ENCODE measurements around the gene ZDHHC13.

GRCh38 chr11:19111809-19112208 is 5.2 kb upstream of the ZDHHC13 start:
- TF ChIP-seq BACH2 (CRISPR knock-in tag; IDR thresholded peaks at IDR 0.05; ENCODE audit: borderline replicate concordance) (no peak), ARNTL (CRISPR knock-in tag; IDR thresholded peaks at IDR 0.05; ENCODE audit: borderline replicate concordance, low read depth) (no peak), TSHZ2 (CRISPR knock-in tag; IDR thresholded peaks at IDR 0.05) (no peak), ZFP30 (CRISPR knock-in tag; IDR thresholded peaks at IDR 0.05) (no peak), GLIS3 (CRISPR knock-in tag; IDR thresholded peaks at IDR 0.05) (no peak), PPARA (CRISPR knock-in tag; IDR thresholded peaks at IDR 0.05; ENCODE audit: borderline replicate concordance) (no peak), ZFP3 (CRISPR knock-in tag; IDR thresholded peaks at IDR 0.05) (no peak), ISL1 (CRISPR knock-in tag; IDR thresholded peaks at IDR 0.05) (no peak), RARB (CRISPR knock-in tag; IDR thresholded peaks at IDR 0.05) (no peak)
